ENCODE measurements around the gene ADAMTS19. TPM values are rescaled to one million over a fixed set of nuclear protein-coding genes. Genes with fewer than 3 reads are reported as not detected.
"Not testable (repeated sequence)": the region's sequence is repeated elsewhere in the genome, so short reads cannot be mapped to it uniquely, and the experiment has no call there.

The ADAMTS19 gene
- total RNA-seq, 1 experiment from 2014 or later, result not detected

DNA sequence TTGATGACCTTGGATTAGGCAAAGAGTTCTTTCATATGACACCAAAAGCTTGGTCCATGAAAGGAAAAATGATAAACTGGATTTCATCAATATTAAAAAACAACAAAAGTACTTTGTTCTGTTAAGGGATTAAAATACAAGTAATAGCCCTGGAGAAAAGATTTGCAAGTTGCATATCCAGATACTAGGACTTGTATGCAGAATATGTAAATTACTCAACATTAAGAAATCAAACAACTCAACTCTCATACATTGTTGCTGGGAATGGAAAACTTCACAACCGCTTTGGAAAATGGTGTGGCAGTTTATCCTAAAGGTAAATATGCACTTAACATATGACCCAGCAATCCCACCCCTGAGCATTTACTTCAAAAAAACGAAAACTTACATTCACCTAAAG lies 112.0 kb downstream of the ADAMTS19 start:
- Histone ChIP-seq H3K9me3 (replicated peaks) (no peaks in the 10 kb centered on the region), H3K27me3 (replicated peaks) (no peaks in the 10 kb centered on the region), H3K4me3 (no peak overlapping the region), H3K4me1 (replicated peaks) (no peaks in the 10 kb centered on the region), H3K36me3 (no peaks in the 10 kb centered on the region), H3K27ac (no peak overlapping the region)
- no peak for DNase-seq (ENCODE audit: low read depth in 1 of 2, low spot score in 2 of 2)

DNA sequence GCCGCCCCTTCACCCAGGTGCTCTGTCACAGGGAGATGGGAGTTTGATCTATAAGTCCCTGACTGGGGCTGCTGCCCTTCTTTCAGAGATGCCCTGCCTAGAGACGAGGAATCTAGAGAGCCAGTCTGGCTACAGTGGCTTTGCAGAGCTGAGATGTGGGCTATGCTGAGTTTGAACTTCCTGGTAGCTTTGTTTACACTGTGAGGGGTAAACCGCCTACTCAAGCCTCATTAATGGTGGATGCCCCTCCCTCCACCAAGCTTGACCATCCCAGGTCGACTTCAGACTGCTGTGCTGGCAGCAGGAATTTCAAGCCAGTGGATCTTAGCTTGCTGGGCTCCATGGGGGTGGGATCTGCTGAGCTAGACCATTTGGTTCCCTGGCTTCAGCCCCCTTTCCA lies 124.4 kb downstream of the ADAMTS19 start:
- H3K9me3 ChIP-seq (replicated peaks); H3K36me3 ChIP-seq; H3K27me3 ChIP-seq (replicated peaks); DNase-seq (ENCODE audit: low read depth in 1 of 2, low spot score in 2 of 2); H3K27ac ChIP-seq; H3K4me1 ChIP-seq (replicated peaks); H3K4me3 ChIP-seq: not testable (repeated sequence)

- no peaks in the 10 kb centered on the region for H3K36me3 ChIP-seq
- H3K4me1 ChIP-seq (replicated peaks), result no peaks in the 10 kb centered on the region
- no peak overlapping the region for H3K27ac ChIP-seq
- no peaks in the 10 kb centered on the region for H3K9me3 ChIP-seq (replicated peaks)
- H3K4me3 ChIP-seq, result no peak overlapping the region
- no peaks in the 10 kb centered on the region for H3K27me3 ChIP-seq (replicated peaks)
- DNase-seq (ENCODE audit: low read depth in 1 of 2, low spot score in 2 of 2), result no peak
These were observed 131.5 kb downstream of the ADAMTS19 start for GRCh38 chr5:129591508-129592160.

DNA sequence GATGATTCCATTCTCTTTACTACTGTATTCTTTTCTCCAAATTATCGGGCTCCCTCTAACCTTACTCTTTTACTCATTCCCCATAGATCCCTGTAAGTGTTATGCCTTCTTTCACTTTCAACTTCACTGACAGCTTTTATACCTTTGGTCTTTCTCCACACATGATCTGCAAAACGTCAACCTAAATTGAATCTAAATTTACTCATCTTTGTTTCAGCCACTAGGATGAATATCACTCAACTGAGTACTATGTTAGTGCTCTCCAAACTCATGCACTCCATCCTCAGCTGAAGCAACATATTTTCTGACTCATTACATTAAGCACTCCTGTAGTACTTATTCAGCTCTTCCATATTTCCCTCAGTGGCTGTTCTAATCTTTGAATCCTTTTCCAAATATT lies 133.4 kb downstream of the ADAMTS19 start:
- Histone ChIP-seq H3K27me3 (replicated peaks) (no peaks in the 10 kb centered on the region), H3K4me1 (replicated peaks) (no peaks in the 10 kb centered on the region), H3K9me3 (replicated peaks) (no peaks in the 10 kb centered on the region), H3K36me3 (no peaks in the 10 kb centered on the region), H3K27ac (no peak overlapping the region), H3K4me3 (no peak overlapping the region)
- DNase-seq (ENCODE audit: low read depth in 1 of 2, low spot score in 2 of 2), result no peak

- H3K36me3 ChIP-seq, result no peaks in the 10 kb centered on the region
- no peak overlapping the region for H3K27ac ChIP-seq
- no peak overlapping the region for H3K4me3 ChIP-seq
- no peak for DNase-seq (ENCODE audit: low read depth in 1 of 2, low spot score in 2 of 2)
- H3K9me3 ChIP-seq (replicated peaks), result no peaks in the 10 kb centered on the region
- no peaks in the 10 kb centered on the region for H3K4me1 ChIP-seq (replicated peaks)
- H3K27me3 ChIP-seq (replicated peaks), result no peaks in the 10 kb centered on the region
These were observed 141.5 kb downstream of the ADAMTS19 start for GRCh38 chr5:129601576-129601975.

DNA sequence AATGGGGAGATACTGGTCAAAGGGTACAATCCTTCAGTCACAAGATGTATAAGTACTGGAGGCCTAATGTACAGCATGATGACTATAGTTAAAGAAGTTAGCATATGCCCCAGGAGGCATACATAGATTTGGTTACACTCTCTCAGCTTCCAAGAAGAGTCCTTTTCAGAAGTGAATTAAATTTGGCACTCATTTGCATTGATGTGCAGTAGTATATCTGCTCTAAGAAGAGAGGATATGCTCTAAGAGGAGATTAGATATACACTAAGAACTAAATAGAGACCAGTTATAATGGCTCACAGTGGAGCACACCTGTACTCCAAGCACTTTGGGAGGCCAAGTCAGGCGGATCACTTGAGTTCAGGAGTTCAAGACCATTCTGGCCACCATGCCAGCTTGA lies 148.3 kb downstream of the ADAMTS19 start:
- H3K27me3 ChIP-seq (replicated peaks), result no peaks in the 10 kb centered on the region
- H3K36me3 ChIP-seq, result no peaks in the 10 kb centered on the region

GRCh38 chr5:129609710-129610109 lies 149.6 kb downstream of the ADAMTS19 start:
- no peaks in the 10 kb centered on the region for H3K9me3 ChIP-seq (replicated peaks)
- no peaks in the 10 kb centered on the region for H3K36me3 ChIP-seq
- no peaks in the 10 kb centered on the region for H3K27me3 ChIP-seq (replicated peaks)
- no peaks in the 10 kb centered on the region for H3K4me1 ChIP-seq (replicated peaks)
- no peak for DNase-seq (ENCODE audit: low read depth in 1 of 2, low spot score in 2 of 2)
- no peak overlapping the region for H3K27ac ChIP-seq
- no peak overlapping the region for H3K4me3 ChIP-seq

More for the DNA sequence above, 148.3 kb downstream of the ADAMTS19 start:
- Histone ChIP-seq H3K27ac (no peak overlapping the region), H3K4me1 (replicated peaks) (no peaks in the 10 kb centered on the region), H3K4me3 (no peak overlapping the region), H3K9me3 (replicated peaks) (no peaks in the 10 kb centered on the region)
- DNase-seq (ENCODE audit: low read depth in 1 of 2, low spot score in 2 of 2), result no peak

DNA sequence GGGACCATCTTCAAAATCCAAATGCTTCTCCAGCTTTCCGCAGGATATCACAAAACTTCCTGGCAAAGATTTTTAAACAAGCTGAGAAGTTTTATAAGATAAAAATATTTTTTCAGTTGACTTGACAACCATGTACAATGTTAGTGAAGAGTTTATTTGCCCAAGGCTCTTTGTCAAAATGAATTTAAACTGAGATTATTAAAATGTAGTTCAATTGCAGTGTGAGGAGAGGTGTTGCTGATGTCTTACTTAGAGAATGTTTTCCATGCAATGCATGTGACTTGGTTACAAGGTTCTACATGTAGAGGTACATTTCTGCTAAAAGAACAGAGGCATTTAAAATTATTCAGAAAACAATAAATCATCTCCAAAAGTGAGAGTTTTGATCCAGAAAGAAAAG lies 156.4 kb downstream of the ADAMTS19 start:
- no peak overlapping the region for H3K27ac ChIP-seq
- no peak for DNase-seq (ENCODE audit: low read depth in 1 of 2, low spot score in 2 of 2)
- no peaks in the 10 kb centered on the region for H3K9me3 ChIP-seq (replicated peaks)
- H3K4me1 ChIP-seq (replicated peaks), result no peaks in the 10 kb centered on the region
- H3K4me3 ChIP-seq, result no peak overlapping the region
- H3K36me3 ChIP-seq, result no peaks in the 10 kb centered on the region
- H3K27me3 ChIP-seq (replicated peaks), result no peaks in the 10 kb centered on the region

GRCh38 chr5:129617206-129617605 lies 157.1 kb downstream of the ADAMTS19 start:
- no peaks in the 10 kb centered on the region for H3K27me3 ChIP-seq (replicated peaks)
- no peaks in the 10 kb centered on the region for H3K4me1 ChIP-seq (replicated peaks)
- no peaks in the 10 kb centered on the region for H3K36me3 ChIP-seq
- no peak overlapping the region for H3K4me3 ChIP-seq
- no peak overlapping the region for H3K27ac ChIP-seq
- no peaks in the 10 kb centered on the region for H3K9me3 ChIP-seq (replicated peaks)
- no peak for DNase-seq (ENCODE audit: low read depth in 1 of 2, low spot score in 2 of 2)

DNA sequence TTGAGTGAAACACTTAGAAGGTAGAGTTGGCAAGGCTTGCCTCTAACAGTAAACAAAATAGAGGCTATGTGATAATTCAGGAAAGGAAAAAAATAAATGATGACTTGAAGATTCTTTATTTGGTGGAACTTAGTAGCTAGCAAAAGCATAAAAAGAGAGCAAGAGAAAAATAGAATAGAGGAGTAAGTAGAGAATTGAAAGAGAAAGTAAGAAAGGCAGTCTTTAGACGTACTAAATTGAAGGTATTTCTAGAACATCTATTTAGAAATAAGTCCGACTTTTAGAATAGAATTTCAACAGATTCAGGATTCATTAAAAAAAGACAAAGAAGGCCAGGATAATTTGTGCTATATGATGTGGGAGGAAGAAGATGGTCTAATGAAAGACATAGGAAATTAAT lies 159.7 kb downstream of the ADAMTS19 start:
- Histone ChIP-seq H3K36me3 (no peaks in the 10 kb centered on the region), H3K4me3 (no peak overlapping the region), H3K27ac (no peak overlapping the region), H3K9me3 (replicated peaks) (no peaks in the 10 kb centered on the region), H3K4me1 (replicated peaks) (no peaks in the 10 kb centered on the region), H3K27me3 (replicated peaks) (no peaks in the 10 kb centered on the region)
- DNase-seq (ENCODE audit: low read depth in 1 of 2, low spot score in 2 of 2), result no peak

- no peaks in the 10 kb centered on the region; the same call in 1 of the 2 replicates for H3K9me3 ChIP-seq (replicated peaks)
- H3K36me3 ChIP-seq, result no peaks in the 10 kb centered on the region
- no peaks in the 10 kb centered on the region for H3K4me1 ChIP-seq (replicated peaks)
- DNase-seq (ENCODE audit: low read depth in 1 of 2, low spot score in 2 of 2), result no peak
- H3K27ac ChIP-seq, result no peak overlapping the region
- no peaks in the 10 kb centered on the region for H3K27me3 ChIP-seq (replicated peaks)
- no peak overlapping the region for H3K4me3 ChIP-seq
These were observed 162.4 kb downstream of the ADAMTS19 start for GRCh38 chr5:129622531-129622930.

- no peak for DNase-seq (ENCODE audit: low read depth in 1 of 2, low spot score in 2 of 2)
- Histone ChIP-seq H3K4me1 (replicated peaks) (no peaks in the 10 kb centered on the region), H3K27me3 (replicated peaks) (no peaks in the 10 kb centered on the region)
These were observed 169.5 kb downstream of the ADAMTS19 start for GRCh38 chr5:129629575-129629974.

GRCh38 chr5:129630101-129630500 lies 170.0 kb downstream of the ADAMTS19 start:
- DNase-seq (ENCODE audit: low read depth in 1 of 2, low spot score in 2 of 2), result no peak
- Histone ChIP-seq H3K9me3 (replicated peaks) (peaks cover 3% of the 10 kb centered on the region; the same call in 1 of the 2 replicates), H3K27ac (no peak overlapping the region), H3K4me3 (no peak overlapping the region), H3K36me3 (no peaks in the 10 kb centered on the region), H3K27me3 (replicated peaks) (no peaks in the 10 kb centered on the region), H3K4me1 (replicated peaks) (no peaks in the 10 kb centered on the region)

More at GRCh38 chr5:129629575-129629974, 169.5 kb downstream of the ADAMTS19 start:
- Histone ChIP-seq H3K9me3 (replicated peaks) (peaks cover 3% of the 10 kb centered on the region; the same call in 1 of the 2 replicates), H3K36me3 (no peaks in the 10 kb centered on the region), H3K27ac (no peak overlapping the region), H3K4me3 (no peak overlapping the region)

- Histone ChIP-seq H3K4me1 (replicated peaks) (no peaks in the 10 kb centered on the region), H3K4me3 (no peak overlapping the region), H3K36me3 (no peaks in the 10 kb centered on the region), H3K27ac (no peak overlapping the region), H3K27me3 (replicated peaks) (no peaks in the 10 kb centered on the region), H3K9me3 (replicated peaks) (0 out of 2 replicates have a peak, but pooled peaks cover 3% of the 10 kb centered on the region)
- DNase-seq (ENCODE audit: low read depth in 1 of 2, low spot score in 2 of 2), result no peak
These were observed 171.9 kb downstream of the ADAMTS19 start for GRCh38 chr5:129631961-129632360.

GRCh38 chr5:129637501-129637900 lies 177.4 kb downstream of the ADAMTS19 start:
- not testable (repeated sequence) for DNase-seq (ENCODE audit: low read depth in 1 of 2, low spot score in 2 of 2); H3K27ac ChIP-seq; H3K4me1 ChIP-seq (replicated peaks); H3K27me3 ChIP-seq (replicated peaks); H3K9me3 ChIP-seq (replicated peaks); H3K36me3 ChIP-seq; H3K4me3 ChIP-seq

All from SJSA1 (cell line).